K562 (cell line): ENCODE measurements around the gene YIF1A.

Experiments
- CSDE1 ChIP-seq, 2 experiments: fragments of 450-650 bp; IDR thresholded peaks; 2 replicates each; pipeline ENCODE4 v1.6.1; 2016; ENCODE audit warnings: mild to moderate bottlenecking in 1 of 2
- HLTF ChIP-seq: fragments of 450-650 bp; IDR thresholded peaks from 2 replicates; pipeline ENCODE4 v1.6.1; 2016
- HNRNPK ChIP-seq: fragments of 200-400 bp; formaldehyde crosslinking; IDR thresholded peaks from one replicate; pipeline ENCODE4 v1.6.1; 2018; ENCODE audit warnings: mild to moderate bottlenecking, low read depth, low read length; ENCODE audit not compliant: poor library complexity, severe bottlenecking
- MTA3 ChIP-seq: fragments of 450-650 bp; formaldehyde crosslinking; IDR thresholded peaks from 2 replicates; pipeline ENCODE4 v1.6.1; 2017; ENCODE audit warnings: mild to moderate bottlenecking, borderline replicate concordance
- RFX7 ChIP-seq: fragments of 250-450 bp; sonication (Bioruptor Pico); IDR thresholded peaks from 2 replicates; pipeline ENCODE4 v1.5.1; 2021; ENCODE audit warnings: mild to moderate bottlenecking
- TF ChIP-seq, protein P1 (sequence below), 3 experiments: IDR thresholded peaks in 2 of 3; conservative IDR thresholded peaks in 1 of 3; 2 replicates each; pipeline ENCODE4 v1.5.1; 2011 to 2012; ENCODE audit warnings: low read length in 3 of 3, mild to moderate bottlenecking in 3 of 3, control low read depth in 2 of 3, improper control_type of control experiment in 1 of 3, inconsistent platforms in 1 of 3, low read depth in 1 of 3, mixed read lengths in 1 of 3, moderate library complexity in 1 of 3; ENCODE audit not compliant: insufficient read depth in 2 of 3

GRCh38 chr11:66326261-66327111 lies 37.5 kb upstream of the YIF1A start:
- TF ChIP-seq, protein P1, sequence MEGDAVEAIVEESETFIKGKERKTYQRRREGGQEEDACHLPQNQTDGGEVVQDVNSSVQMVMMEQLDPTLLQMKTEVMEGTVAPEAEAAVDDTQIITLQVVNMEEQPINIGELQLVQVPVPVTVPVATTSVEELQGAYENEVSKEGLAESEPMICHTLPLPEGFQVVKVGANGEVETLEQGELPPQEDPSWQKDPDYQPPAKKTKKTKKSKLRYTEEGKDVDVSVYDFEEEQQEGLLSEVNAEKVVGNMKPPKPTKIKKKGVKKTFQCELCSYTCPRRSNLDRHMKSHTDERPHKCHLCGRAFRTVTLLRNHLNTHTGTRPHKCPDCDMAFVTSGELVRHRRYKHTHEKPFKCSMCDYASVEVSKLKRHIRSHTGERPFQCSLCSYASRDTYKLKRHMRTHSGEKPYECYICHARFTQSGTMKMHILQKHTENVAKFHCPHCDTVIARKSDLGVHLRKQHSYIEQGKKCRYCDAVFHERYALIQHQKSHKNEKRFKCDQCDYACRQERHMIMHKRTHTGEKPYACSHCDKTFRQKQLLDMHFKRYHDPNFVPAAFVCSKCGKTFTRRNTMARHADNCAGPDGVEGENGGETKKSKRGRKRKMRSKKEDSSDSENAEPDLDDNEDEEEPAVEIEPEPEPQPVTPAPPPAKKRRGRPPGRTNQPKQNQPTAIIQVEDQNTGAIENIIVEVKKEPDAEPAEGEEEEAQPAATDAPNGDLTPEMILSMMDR (IDR thresholded peaks at IDR 0.05 in 2 of 3, conservative IDR thresholded peaks at IDR 0.05 in 1 of 3; ENCODE audit: insufficient read depth in 2 of 3, low read depth in 1 of 3, low read length in 3 of 3): no peak
- no peak for TF ChIP-seq RFX7 (CRISPR knock-in tag)
- TF ChIP-seq CSDE1 (IDR thresholded peaks at IDR 0.05): no peak
- no peak for TF ChIP-seq HLTF
- no peak for TF ChIP-seq HNRNPK
- TF ChIP-seq MTA3: no peak
